K562 (cell line): ENCODE data around the gene DLAT. TPM values are rescaled to one million over a fixed set of nuclear protein-coding genes. Genes with fewer than 3 reads are reported as not detected.
A peak's percentile ranks its signal among the peaks of the same experiment; 100 is the strongest.

ENCODE experiments used
- BDP1 ChIP-seq: IDR thresholded peaks from 3 replicates; pipeline ENCODE4 v1.6.1; 2011; ENCODE audit not compliant: insufficient read length, insufficient read depth
- IRF1 ChIP-seq: sonication (generic); formaldehyde crosslinking; IDR thresholded peaks from 2 replicates; pipeline ENCODE4 v1.8.0; 2022; ENCODE audit warnings: missing genetic modification reagents, mild to moderate bottlenecking, borderline replicate concordance
- NFIC ChIP-seq: fragments of 450-650 bp; IDR thresholded peaks from 2 replicates; pipeline ENCODE4 v1.6.1; 2017; ENCODE audit warnings: mild to moderate bottlenecking, inconsistent platforms
- PML ChIP-seq: IDR thresholded peaks from 2 replicates; pipeline ENCODE4 v1.6.1; 2012; ENCODE audit warnings: low read length, inconsistent platforms
- SMAD4 ChIP-seq: fragments of 250-450 bp; sonication (Bioruptor Pico); conservative IDR thresholded peaks from 2 replicates; pipeline ENCODE4 v1.8.0; 2021; ENCODE audit warnings: inconsistent platforms, mild to moderate bottlenecking, moderate library complexity
- ZBTB43 ChIP-seq: sonication (generic); formaldehyde crosslinking; IDR thresholded peaks from 2 replicates; pipeline ENCODE4 v1.8.0; 2023; ENCODE audit warnings: mild to moderate bottlenecking, missing genetic modification reagents
- ZNF277 ChIP-seq: fragments of 250-450 bp; sonication (Bioruptor Pico); IDR thresholded peaks from 2 replicates; pipeline ENCODE4 v1.8.0; 2022; ENCODE audit warnings: inconsistent platforms, mild to moderate bottlenecking, moderate library complexity, borderline replicate concordance
- polyA plus RNA-seq, 8 experiments: library from polyadenylated mRNA; depleted of rRNA in 4 of 8; stranded (reverse) in 5 of 8; unstranded in 3 of 8; fragments of >200 nt; fragmentation: Nextera tagmentation in 2 of 8; fragmentation: Illumina TruSeq in 1 of 8; extraction: Ambion mirVana in 2 of 8; extraction: Trizol in 1 of 8; gene quantifications; 2 replicates each; pipeline versions ENCODE4 v1.2.1 to v1.2.3, GENCODE V29; 2011 to 2014; ENCODE audit warnings: inconsistent platforms in 1 of 8, missing spikeins in 1 of 8
- total RNA-seq, 7 experiments: library from RNA; depleted of rRNA in 6 of 7; stranded (reverse); fragments of >200 nt in 6 of 7; fragmentation: Illumina TruSeq in 2 of 7; extraction: Trizol in 2 of 7; gene quantifications; 2 replicates each; pipeline versions ENCODE4 v1.2.1 to v1.2.3, GENCODE V29; 2011 to 2021; ENCODE audit warnings: low replicate concordance in 1 of 7
- TF ChIP-seq, protein P1 (sequence below): sonication (generic); formaldehyde crosslinking; IDR thresholded peaks from 2 replicates; pipeline ENCODE4 v1.8.0; 2023; ENCODE audit warnings: missing genetic modification reagents, mild to moderate bottlenecking, borderline replicate concordance
- TF ChIP-seq, protein P2 (sequence below): fragments of 250-450 bp; sonication (Bioruptor Pico); IDR thresholded peaks from 2 replicates; pipeline ENCODE4 v1.4.0; 2020; ENCODE audit warnings: mild to moderate bottlenecking, moderate library complexity, borderline replicate concordance
- TF ChIP-seq, protein P3 (sequence below): sonication (generic); formaldehyde crosslinking; IDR thresholded peaks from 2 replicates; pipeline ENCODE4 v1.9.0; 2022; ENCODE audit warnings: mild to moderate bottlenecking, missing genetic modification reagents
- TF ChIP-seq, protein P4 (sequence below): fragments of 450-650 bp; IDR thresholded peaks from one replicate; pipeline ENCODE4 v1.6.1; 2018; ENCODE audit warnings: mild to moderate bottlenecking, moderate library complexity; ENCODE audit not compliant: partially characterized antibody

Gene DLAT
- total and polyA plus RNA-seq, 9 of the 15 experiments (the other 6 are each of a cell fraction or from before 2014, with no cell fraction given), result 41.7 to 152 (median 105) TPM

GRCh38 chr11:112024773-112025678 is at the start of gene DLAT (continued):
- TF ChIP-seq IRF1 (no peak), BDP1 (no peak), SMAD4 (CRISPR knock-in tag) (peak; percentile 53), PML (peak; percentile 89), ZBTB43 (no peak), NFIC (peak; percentile 58), ZNF277 (no peak)
- TF ChIP-seq, protein P1, sequence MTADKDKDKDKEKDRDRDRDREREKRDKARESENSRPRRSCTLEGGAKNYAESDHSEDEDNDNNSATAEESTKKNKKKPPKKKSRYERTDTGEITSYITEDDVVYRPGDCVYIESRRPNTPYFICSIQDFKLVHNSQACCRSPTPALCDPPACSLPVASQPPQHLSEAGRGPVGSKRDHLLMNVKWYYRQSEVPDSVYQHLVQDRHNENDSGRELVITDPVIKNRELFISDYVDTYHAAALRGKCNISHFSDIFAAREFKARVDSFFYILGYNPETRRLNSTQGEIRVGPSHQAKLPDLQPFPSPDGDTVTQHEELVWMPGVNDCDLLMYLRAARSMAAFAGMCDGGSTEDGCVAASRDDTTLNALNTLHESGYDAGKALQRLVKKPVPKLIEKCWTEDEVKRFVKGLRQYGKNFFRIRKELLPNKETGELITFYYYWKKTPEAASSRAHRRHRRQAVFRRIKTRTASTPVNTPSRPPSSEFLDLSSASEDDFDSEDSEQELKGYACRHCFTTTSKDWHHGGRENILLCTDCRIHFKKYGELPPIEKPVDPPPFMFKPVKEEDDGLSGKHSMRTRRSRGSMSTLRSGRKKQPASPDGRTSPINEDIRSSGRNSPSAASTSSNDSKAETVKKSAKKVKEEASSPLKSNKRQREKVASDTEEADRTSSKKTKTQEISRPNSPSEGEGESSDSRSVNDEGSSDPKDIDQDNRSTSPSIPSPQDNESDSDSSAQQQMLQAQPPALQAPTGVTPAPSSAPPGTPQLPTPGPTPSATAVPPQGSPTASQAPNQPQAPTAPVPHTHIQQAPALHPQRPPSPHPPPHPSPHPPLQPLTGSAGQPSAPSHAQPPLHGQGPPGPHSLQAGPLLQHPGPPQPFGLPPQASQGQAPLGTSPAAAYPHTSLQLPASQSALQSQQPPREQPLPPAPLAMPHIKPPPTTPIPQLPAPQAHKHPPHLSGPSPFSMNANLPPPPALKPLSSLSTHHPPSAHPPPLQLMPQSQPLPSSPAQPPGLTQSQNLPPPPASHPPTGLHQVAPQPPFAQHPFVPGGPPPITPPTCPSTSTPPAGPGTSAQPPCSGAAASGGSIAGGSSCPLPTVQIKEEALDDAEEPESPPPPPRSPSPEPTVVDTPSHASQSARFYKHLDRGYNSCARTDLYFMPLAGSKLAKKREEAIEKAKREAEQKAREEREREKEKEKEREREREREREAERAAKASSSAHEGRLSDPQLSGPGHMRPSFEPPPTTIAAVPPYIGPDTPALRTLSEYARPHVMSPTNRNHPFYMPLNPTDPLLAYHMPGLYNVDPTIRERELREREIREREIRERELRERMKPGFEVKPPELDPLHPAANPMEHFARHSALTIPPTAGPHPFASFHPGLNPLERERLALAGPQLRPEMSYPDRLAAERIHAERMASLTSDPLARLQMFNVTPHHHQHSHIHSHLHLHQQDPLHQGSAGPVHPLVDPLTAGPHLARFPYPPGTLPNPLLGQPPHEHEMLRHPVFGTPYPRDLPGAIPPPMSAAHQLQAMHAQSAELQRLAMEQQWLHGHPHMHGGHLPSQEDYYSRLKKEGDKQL (CRISPR knock-in tag), result no peak
- TF ChIP-seq, protein P2, sequence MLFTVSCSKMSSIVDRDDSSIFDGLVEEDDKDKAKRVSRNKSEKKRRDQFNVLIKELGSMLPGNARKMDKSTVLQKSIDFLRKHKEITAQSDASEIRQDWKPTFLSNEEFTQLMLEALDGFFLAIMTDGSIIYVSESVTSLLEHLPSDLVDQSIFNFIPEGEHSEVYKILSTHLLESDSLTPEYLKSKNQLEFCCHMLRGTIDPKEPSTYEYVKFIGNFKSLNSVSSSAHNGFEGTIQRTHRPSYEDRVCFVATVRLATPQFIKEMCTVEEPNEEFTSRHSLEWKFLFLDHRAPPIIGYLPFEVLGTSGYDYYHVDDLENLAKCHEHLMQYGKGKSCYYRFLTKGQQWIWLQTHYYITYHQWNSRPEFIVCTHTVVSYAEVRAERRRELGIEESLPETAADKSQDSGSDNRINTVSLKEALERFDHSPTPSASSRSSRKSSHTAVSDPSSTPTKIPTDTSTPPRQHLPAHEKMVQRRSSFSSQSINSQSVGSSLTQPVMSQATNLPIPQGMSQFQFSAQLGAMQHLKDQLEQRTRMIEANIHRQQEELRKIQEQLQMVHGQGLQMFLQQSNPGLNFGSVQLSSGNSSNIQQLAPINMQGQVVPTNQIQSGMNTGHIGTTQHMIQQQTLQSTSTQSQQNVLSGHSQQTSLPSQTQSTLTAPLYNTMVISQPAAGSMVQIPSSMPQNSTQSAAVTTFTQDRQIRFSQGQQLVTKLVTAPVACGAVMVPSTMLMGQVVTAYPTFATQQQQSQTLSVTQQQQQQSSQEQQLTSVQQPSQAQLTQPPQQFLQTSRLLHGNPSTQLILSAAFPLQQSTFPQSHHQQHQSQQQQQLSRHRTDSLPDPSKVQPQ (CRISPR knock-in tag), result no peak
- TF ChIP-seq, protein P3, sequence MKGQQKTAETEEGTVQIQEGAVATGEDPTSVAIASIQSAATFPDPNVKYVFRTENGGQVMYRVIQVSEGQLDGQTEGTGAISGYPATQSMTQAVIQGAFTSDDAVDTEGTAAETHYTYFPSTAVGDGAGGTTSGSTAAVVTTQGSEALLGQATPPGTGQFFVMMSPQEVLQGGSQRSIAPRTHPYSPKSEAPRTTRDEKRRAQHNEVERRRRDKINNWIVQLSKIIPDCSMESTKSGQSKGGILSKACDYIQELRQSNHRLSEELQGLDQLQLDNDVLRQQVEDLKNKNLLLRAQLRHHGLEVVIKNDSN (CRISPR knock-in tag), result no peak
- TF ChIP-seq, protein P4, sequence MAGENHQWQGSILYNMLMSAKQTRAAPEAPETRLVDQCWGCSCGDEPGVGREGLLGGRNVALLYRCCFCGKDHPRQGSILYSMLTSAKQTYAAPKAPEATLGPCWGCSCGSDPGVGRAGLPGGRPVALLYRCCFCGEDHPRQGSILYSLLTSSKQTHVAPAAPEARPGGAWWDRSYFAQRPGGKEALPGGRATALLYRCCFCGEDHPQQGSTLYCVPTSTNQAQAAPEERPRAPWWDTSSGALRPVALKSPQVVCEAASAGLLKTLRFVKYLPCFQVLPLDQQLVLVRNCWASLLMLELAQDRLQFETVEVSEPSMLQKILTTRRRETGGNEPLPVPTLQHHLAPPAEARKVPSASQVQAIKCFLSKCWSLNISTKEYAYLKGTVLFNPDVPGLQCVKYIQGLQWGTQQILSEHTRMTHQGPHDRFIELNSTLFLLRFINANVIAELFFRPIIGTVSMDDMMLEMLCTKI, result no peak
